Activated CD8-positive, alpha-beta memory T cell treated with anti-CD3 and anti-CD28 coated beads, Interleukin-2, amount 50 U/mL, for 24 hours (primary cell): ENCODE measurements around the gene CAMK2D.

Experiments used
- DNase-seq: peaks from one replicate; pipeline ENCODE4 v3.0.0-alpha.2; 2020; ENCODE audit errors: extremely low read depth

Gene CAMK2D

GRCh38 chr4:113637823-113638561 lies 123.5 kb downstream of the CAMK2D start:
- no peak for DNase-seq

- no peak for DNase-seq
Observed at GRCh38 chr4:113637363-113637762, 124.2 kb downstream of the CAMK2D start.

GRCh38 chr4:113636877-113637276 lies 124.7 kb downstream of the CAMK2D start:
- DNase-seq, result no peak

GRCh38 chr4:113636438-113636818 lies 125.1 kb downstream of the CAMK2D start:
- DNase-seq, result no peak

- no peak for DNase-seq
Observed at GRCh38 chr4:113635739-113636437, 125.7 kb downstream of the CAMK2D start.

GRCh38 chr4:113634081-113634969 lies 127.2 kb downstream of the CAMK2D start:
- DNase-seq, result no peak

GRCh38 chr4:113633467-113633866 lies 128.1 kb downstream of the CAMK2D start:
- no peak for DNase-seq

DNA sequence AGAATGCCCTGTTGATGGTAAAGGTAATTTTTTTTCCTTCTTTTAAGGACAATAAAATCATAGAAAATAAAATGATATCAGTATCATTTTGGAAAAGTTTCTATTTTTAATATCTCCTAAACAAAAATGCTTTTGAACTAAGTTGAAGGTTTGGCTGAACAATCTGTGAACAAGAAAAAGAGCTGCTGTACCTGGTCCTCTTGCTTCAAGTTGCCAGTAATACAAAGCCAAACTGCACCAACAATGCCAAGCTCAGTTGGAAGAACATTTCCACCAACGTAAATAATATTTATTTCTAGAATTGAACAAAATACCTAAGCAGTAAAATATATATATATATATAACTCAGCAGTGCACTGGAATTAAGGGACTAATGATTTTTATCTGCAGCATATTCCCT lies 132.8 kb downstream of the CAMK2D start:
- DNase-seq, result no peak

- DNase-seq, result no peak
Observed at GRCh38 chr4:113627321-113627720, 134.2 kb downstream of the CAMK2D start.

DNA sequence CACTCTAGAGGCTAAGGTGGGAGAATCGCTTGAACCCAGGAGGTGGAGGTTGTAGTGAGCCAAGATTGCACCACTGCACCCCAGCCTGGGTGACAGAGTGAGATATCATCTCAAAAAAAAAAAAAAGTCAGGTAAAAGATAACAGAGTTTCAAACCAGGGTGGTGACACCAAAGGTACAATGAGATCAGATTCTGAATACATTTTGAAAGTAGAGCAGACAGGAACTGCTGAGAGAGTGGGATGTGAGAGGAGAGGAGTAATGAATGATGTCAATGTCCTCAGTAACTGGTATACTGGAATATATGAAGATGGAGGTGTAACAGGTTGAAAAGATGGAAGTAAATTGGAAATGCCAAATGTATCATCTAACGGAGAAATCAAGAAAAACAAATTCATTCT lies 135.6 kb downstream of the CAMK2D start:
- DNase-seq, result no peak

DNA sequence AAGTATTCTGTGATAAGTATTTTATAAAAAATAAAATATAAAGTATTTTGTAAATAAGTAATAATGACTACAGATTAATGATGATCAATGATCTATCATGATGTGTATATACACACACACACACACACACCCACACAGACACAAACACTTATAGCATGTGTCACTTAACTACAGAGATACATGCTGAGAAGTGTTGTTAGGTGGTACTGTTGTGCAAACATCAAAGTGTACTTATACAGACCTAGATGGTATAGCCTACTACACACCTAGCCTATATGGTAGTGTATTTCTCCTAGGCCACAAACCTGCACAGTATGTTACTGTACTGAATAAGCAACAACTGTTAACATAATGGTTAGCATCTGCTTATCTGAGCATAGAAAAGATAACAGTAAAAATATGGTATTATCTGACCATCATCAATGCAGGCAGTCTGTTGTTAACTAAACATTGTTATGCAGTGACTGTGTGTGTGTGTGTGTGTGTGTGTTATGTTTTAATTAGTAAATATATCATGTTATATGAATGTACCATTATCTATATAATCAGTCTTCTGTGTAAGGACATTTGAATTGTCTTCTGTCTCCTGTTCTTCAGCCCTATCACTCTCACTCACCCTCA lies 138.2 kb downstream of the CAMK2D start:
- no peak for DNase-seq

DNA sequence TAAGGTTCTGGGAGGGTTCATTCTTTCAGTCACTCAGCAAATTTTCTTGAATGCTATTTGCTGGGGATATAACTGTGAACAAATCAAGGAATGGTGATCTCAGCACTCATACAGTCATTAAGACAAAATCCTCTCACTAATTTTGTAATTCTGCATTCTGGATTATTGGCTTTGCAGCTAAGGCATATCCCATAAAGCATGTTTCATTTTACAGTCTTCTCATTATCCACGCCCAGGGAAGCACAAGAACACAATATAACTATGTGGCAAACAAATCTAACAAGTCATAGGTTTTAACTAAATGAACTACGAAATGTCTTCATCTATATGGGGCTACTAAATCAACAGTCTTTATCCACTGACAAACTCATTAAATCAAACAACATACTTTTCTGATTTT lies 139.9 kb downstream of the CAMK2D start:
- no peak for DNase-seq

DNA sequence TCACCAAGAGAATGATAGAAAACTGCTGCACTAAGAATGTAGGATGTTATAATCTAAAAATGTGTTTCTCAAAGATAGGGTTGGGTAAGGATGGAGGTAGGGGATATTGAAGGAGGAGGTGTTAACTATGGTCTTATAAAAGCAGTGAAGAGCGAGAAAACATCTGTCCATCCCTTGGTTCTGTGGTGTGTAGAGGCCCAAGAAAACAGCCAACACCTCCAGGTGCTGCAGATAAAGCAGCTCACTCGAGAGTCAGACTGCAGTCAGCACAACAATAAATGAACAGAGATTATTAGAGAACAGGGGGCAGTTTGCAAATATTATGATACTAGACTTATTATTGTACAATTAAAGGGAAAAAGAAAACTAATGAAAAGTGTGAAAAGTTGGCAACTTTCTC lies 141.5 kb downstream of the CAMK2D start:
- no peak for DNase-seq

- DNase-seq, result no peak
Observed at GRCh38 chr4:113619526-113619925, 142.0 kb downstream of the CAMK2D start.

GRCh38 chr4:113618205-113618604 lies 143.3 kb downstream of the CAMK2D start:
- DNase-seq, result no peak

- DNase-seq, result no peak
Observed at GRCh38 chr4:113617195-113617594, 144.3 kb downstream of the CAMK2D start.

- no peak for DNase-seq
Observed at GRCh38 chr4:113616443-113616842, 145.1 kb downstream of the CAMK2D start.

GRCh38 chr4:113614414-113614813 lies 147.1 kb downstream of the CAMK2D start:
- no peak for DNase-seq

- DNase-seq, result no peak
Observed at GRCh38 chr4:113613503-113613902, 148.0 kb downstream of the CAMK2D start.

DNA sequence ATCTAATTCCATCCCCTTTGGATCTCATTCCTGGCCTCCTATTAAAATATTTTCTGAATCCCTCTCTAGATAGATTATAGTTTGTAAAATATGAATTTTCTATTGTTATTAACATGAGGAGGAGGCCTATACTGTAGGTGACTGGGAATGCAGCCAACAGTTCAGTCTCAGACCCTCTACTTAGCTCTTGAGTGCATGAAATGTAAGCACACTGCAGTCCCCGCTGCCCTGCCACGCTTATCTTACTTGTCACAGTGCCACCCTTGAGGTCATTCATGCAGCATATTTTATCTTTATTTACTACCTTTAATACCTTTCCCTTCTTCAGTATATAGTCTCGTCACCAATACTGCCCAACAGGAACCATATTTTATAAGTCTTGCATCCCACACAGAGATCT lies 151.0 kb downstream of the CAMK2D start:
- DNase-seq, result no peak

GRCh38 chr4:113607998-113608397 lies 153.5 kb downstream of the CAMK2D start:
- DNase-seq, result no peak

DNA sequence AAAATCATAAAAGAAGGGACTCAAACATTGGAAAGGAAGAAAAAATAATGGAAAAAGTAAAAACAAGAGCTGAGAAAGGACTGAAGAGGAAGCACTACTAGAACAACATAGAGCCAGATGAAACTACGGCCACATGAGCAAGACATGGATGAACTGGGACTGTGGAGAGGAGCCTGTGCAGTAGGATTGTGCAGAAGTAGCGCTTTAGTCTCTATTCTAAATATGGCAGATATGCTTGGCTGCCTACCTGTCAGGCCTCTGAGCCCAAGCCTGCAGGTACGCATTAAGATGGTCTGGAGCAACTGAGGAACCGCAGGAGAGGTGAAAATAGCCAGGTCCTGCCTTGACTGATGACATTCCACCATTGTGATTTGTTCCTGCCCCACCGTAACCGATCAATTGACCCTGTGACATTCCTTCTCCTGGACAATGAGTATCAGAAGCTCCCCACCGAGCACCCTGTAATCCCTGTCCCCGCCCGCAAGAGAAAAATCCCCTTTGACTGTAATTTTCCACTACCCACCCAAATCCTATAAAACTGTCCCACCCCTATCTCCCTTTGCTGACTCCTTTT lies 154.3 kb downstream of the CAMK2D start:
- no peak for DNase-seq
